ENCODE data around the gene DPYSL5. TPM values are rescaled to one million over a fixed set of nuclear protein-coding genes. Genes with fewer than 3 reads are reported as not detected.

Gene DPYSL5
- total RNA-seq, 2 donors from 2014 or later: 3.1 to 3.5 TPM

DNA sequence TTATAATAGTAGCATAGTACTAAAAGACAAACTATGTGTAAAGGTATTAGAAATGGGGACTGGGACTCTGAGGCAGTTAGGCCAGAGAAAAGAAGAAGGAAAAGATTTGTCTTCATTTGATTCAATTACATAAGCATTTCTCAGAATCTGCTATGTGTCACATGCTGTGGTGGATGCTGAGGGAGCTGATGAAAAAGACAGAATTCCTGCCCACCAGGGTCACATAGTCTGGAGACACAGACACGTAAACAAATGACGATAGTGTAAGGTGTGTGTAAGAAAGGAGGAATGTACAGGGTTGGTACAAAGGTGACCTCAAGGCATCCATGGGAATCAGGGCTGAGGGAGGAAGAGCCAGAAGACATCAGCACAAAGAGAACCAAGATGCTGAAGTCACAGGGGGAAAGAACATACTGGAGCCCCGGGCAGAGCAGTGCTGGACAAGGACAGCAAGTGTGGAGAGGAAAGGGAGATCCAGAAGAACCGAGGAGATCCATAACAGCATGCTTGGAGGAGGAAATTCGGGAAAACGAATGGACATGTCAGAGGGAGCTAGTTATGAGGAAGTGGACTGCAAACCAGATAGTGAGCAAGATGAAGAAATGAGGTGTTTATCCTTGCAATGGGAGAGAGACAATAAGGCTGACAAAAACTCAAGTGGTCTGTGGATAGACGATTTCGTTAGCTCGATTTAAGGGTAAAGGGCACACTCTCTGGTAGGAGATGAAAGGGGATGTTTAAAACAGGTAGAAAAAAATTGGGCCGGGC is 121.3 kb downstream of the DPYSL5 start:
- Histone ChIP-seq H3K27me3 (ENCODE audit: control insufficient read depth, insufficient read depth, low read length, poor library complexity, severe bottlenecking) (peaks cover 56% of the 10 kb centered on the region), H3K27ac (ENCODE audit: low read depth, low read length) (no peak overlapping the region), H3K9ac (ENCODE audit: extremely low read depth, low read length, poor library complexity, severe bottlenecking) (no peak overlapping the region), H3K4me1 (ENCODE audit: control insufficient read depth, insufficient read depth, low read length) (peaks cover 1% of the 10 kb centered on the region), H3K9me3 (ENCODE audit: control insufficient read depth, low read length) (no peaks in the 10 kb centered on the region), H3K36me3 (ENCODE audit: control insufficient read depth, insufficient read depth, low read length) (no peaks in the 10 kb centered on the region), H3K4me3 (ENCODE audit: low read length) (no peak overlapping the region)
- Mint-ChIP-seq H3K36me3 (ENCODE audit: low read depth) (no peaks in the 10 kb centered on the region), H3K9me3 (peaks cover 2% of the 10 kb centered on the region), H3K4me1 (peaks cover 13% of the 10 kb centered on the region), H3K4me3 (peak overlapping the region; percentile 67), H3K27me3 (ENCODE audit: insufficient read depth) (peaks cover 74% of the 10 kb centered on the region), H3K27ac (no peak overlapping the region)
- no peak for DNase-seq
- TF ChIP-seq, protein P1, sequence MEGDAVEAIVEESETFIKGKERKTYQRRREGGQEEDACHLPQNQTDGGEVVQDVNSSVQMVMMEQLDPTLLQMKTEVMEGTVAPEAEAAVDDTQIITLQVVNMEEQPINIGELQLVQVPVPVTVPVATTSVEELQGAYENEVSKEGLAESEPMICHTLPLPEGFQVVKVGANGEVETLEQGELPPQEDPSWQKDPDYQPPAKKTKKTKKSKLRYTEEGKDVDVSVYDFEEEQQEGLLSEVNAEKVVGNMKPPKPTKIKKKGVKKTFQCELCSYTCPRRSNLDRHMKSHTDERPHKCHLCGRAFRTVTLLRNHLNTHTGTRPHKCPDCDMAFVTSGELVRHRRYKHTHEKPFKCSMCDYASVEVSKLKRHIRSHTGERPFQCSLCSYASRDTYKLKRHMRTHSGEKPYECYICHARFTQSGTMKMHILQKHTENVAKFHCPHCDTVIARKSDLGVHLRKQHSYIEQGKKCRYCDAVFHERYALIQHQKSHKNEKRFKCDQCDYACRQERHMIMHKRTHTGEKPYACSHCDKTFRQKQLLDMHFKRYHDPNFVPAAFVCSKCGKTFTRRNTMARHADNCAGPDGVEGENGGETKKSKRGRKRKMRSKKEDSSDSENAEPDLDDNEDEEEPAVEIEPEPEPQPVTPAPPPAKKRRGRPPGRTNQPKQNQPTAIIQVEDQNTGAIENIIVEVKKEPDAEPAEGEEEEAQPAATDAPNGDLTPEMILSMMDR (conservative IDR thresholded peaks at IDR 0.05): no peak
- WGBS, 2 experiments (ENCODE audit: insufficient coverage in 1 of 2, insufficient read length in 1 of 2): 73 to 87% methylated on average over 9 to 10 of the region's 10 CpGs

DNA sequence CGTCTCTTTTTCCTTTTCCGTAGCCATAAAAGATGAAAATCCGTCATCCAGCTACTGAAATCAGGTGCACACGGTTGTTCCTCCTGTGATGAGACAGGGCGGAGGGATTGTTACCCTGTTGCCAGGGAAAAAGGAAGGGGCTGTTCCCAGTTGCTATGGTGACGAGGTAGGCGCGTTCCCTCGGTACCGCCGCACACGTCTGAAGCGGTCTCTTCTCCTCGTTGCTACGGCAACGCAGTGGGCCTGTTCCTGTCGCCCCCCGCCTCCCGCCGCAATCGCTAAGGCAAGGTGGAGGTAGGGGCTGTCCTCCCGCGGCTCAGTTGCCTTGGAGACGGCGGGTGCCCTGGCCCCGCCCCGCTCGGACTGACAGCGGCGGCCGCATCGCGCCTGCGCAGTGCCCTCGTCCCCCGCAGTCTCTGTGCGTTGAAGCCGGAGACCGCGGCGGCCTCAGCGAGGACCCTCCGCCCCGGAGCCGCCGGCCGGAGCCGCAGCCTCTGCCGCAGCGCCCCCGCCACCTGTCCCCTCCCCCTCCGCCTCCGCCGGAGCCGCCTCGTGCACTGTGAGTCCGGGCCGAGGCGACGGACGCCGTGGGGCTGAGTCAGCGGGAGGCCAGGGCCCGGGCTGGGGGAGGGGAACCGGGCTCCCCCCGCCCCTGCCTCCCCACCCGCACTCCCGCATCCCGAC is 122.5 kb downstream of the DPYSL5 start, which contains the start of gene MAPRE3:
MAPRE3 (plus strand) TSS at position 394 of the 684 bp plus-strand sequence. CDS start 51,582 bp downstream, outside the sequence.
- Histone ChIP-seq H3K36me3 (ENCODE audit: control insufficient read depth, insufficient read depth, low read length) (no peaks in the 10 kb centered on the region), H3K27me3 (ENCODE audit: control insufficient read depth, insufficient read depth, low read length, poor library complexity, severe bottlenecking) (peaks cover 56% of the 10 kb centered on the region), H3K4me1 (ENCODE audit: control insufficient read depth, insufficient read depth, low read length) (peaks cover 5% of the 10 kb centered on the region), H3K4me3 (ENCODE audit: low read length) (peak within 1 kb of the TSS; percentile 81), H3K9me3 (ENCODE audit: control insufficient read depth, low read length) (no peaks in the 10 kb centered on the region), H3K27ac (ENCODE audit: low read depth, low read length) (no peak within 1 kb of the TSS), H3K9ac (ENCODE audit: extremely low read depth, low read length, poor library complexity, severe bottlenecking) (peak within 1 kb of the TSS; percentile 32)
- peak within 1 kb of the TSS; percentile 67 for H3K4me3 Mint-ChIP-seq
- peak; percentile 97 for DNase-seq
- 0% methylated on average over 7 to 69 of the region's 69 CpGs for WGBS, 2 experiments (ENCODE audit: insufficient coverage in 1 of 2, insufficient read length in 1 of 2)
- peaks cover 7% of the 10 kb centered on the region for H3K4me1 Mint-ChIP-seq
- peaks cover 80% of the 10 kb centered on the region for H3K27me3 Mint-ChIP-seq (ENCODE audit: insufficient read depth)
- no peaks in the 10 kb centered on the region for H3K36me3 Mint-ChIP-seq (ENCODE audit: low read depth)
- TF ChIP-seq, protein P1 (conservative IDR thresholded peaks at IDR 0.05): no peak
- H3K27ac Mint-ChIP-seq: peak within 1 kb of the TSS; percentile 29
- no peaks in the 10 kb centered on the region for H3K9me3 Mint-ChIP-seq

DNA sequence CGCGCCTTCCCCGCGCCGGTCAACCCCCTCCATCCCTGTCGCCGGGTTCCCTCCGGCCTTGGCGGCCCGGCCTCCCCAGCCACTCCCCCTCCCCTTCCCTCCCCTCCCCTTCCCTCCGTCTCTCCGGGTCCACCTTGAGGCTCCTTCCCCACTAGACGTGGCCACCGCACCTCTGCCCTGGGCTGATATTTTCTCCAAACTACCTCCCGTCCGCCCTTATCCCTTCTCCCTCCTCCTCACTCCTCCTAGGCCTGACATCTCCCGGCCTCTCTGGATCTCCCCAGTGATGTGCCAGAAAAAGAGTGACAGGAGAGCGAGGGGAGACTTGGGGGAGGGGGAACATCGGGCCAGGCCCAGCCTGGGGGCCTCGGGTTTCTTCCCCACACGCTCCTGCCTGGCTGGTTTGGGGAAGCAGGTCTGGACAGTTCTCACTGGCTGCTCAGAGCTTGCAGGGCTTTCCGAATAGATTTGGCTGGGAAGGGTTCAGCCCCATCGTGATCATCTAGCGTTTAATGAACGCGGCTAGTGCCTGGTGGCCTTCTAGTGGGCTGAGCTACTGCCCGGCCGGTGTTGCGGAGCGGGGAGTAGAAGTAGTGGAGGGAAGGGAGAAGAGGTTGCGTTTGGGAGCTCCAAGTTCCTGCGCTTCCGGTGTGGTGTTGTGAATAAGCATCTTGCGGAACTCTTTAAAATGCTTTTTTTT is 123.1 kb downstream of the DPYSL5 start:
- Mint-ChIP-seq H3K4me3 (peak overlapping the region; percentile 67), H3K4me1 (peaks cover 7% of the 10 kb centered on the region), H3K9me3 (no peaks in the 10 kb centered on the region), H3K36me3 (ENCODE audit: low read depth) (no peaks in the 10 kb centered on the region), H3K27me3 (ENCODE audit: insufficient read depth) (peaks cover 78% of the 10 kb centered on the region), H3K27ac (no peak overlapping the region)
- H3K27me3 ChIP-seq (ENCODE audit: control insufficient read depth, insufficient read depth, low read length, poor library complexity, severe bottlenecking): peaks cover 56% of the 10 kb centered on the region
- peak; percentile 76 for DNase-seq
- no peaks in the 10 kb centered on the region for H3K9me3 ChIP-seq (ENCODE audit: control insufficient read depth, low read length)
- whole genome bisulfite sequencing, 2 experiments (ENCODE audit: insufficient coverage in 1 of 2, insufficient read length in 1 of 2): 12 to 24% methylated on average over 5 to 34 of the region's 34 CpGs
- H3K9ac ChIP-seq (ENCODE audit: extremely low read depth, low read length, poor library complexity, severe bottlenecking): peak overlapping the region; percentile 32
- TF ChIP-seq, protein P1 (conservative IDR thresholded peaks at IDR 0.05): no peak
- H3K4me1 ChIP-seq (ENCODE audit: control insufficient read depth, insufficient read depth, low read length): peaks cover 5% of the 10 kb centered on the region
- no peaks in the 10 kb centered on the region for H3K36me3 ChIP-seq (ENCODE audit: control insufficient read depth, insufficient read depth, low read length)
- no peak overlapping the region for H3K27ac ChIP-seq (ENCODE audit: low read depth, low read length)
- peak overlapping the region; percentile 81 for H3K4me3 ChIP-seq (ENCODE audit: low read length)
